ENCODE data around the gene DLX6.
A peak's percentile ranks its signal among the peaks of the same experiment; 100 is the strongest.

The DLX6 gene

GRCh38 chr7:97005183-97006054 lies at the start of gene DLX6:
TSS of gene DLX6 (plus strand) at chr7:97005553. CDS start at chr7:97005978, 425 bp downstream.
- DNase-seq (ENCODE audit: extremely low read depth, low read depth): no peak
- H3K4me3 ChIP-seq (replicated peaks; ENCODE audit: low read depth, low read length): 0 out of 2 replicates have a peak within 1 kb of the TSS, but pooled peaks have one; percentile 4
- no peak for TF ChIP-seq CTCF (IDR thresholded peaks at IDR 0.05; ENCODE audit: low read depth, low read length, missing control alignments)

GRCh38 chr7:96959135-96959534 lies 46.2 kb upstream of the DLX6 start:
- TF ChIP-seq CTCF (IDR thresholded peaks at IDR 0.05; ENCODE audit: low read depth, low read length, missing control alignments): no peak
- no peak overlapping the region for H3K4me3 ChIP-seq (replicated peaks; ENCODE audit: low read depth, low read length)
- no peak for DNase-seq (ENCODE audit: extremely low read depth, low read depth)

GRCh38 chr7:96962221-96962885 lies 43.0 kb upstream of the DLX6 start:
- TF ChIP-seq CTCF (IDR thresholded peaks at IDR 0.05; ENCODE audit: low read depth, low read length, missing control alignments): no peak
- no peak overlapping the region for H3K4me3 ChIP-seq (replicated peaks; ENCODE audit: low read depth, low read length)
- DNase-seq (ENCODE audit: extremely low read depth, low read depth): no peak

- H3K4me3 ChIP-seq (replicated peaks; ENCODE audit: low read depth, low read length): no peak overlapping the region
- no peak for DNase-seq (ENCODE audit: extremely low read depth, low read depth)
- no peak for TF ChIP-seq CTCF (IDR thresholded peaks at IDR 0.05; ENCODE audit: low read depth, low read length, missing control alignments)
Measured at GRCh38 chr7:96968981-96969380, 36.4 kb upstream of the DLX6 start.

GRCh38 chr7:96970739-96971138 lies 34.6 kb upstream of the DLX6 start:
- no peak overlapping the region for H3K4me3 ChIP-seq (replicated peaks; ENCODE audit: low read depth, low read length)
- no peak for TF ChIP-seq CTCF (IDR thresholded peaks at IDR 0.05; ENCODE audit: low read depth, low read length, missing control alignments)
- DNase-seq (ENCODE audit: extremely low read depth, low read depth): no peak

- DNase-seq (ENCODE audit: extremely low read depth, low read depth): no peak
- H3K4me3 ChIP-seq (replicated peaks; ENCODE audit: low read depth, low read length): no peak overlapping the region
- no peak for TF ChIP-seq CTCF (IDR thresholded peaks at IDR 0.05; ENCODE audit: low read depth, low read length, missing control alignments)
Measured at GRCh38 chr7:96973986-96974385, 31.4 kb upstream of the DLX6 start.

All from HFF-Myc (cell line).